NB4 (cell line): ENCODE measurements around the gene LDLRAD4.

Source experiments
- DNase-seq: peaks from one replicate; pipeline ENCODE4 v3.0.0; 2010; ENCODE audit warnings: low read depth
- H3K4me3 ChIP-seq: one replicate; pipeline ENCODE4 v1.5.1; 2011; ENCODE audit warnings: mild to moderate bottlenecking, low read depth, low read length, moderate library complexity
- CTCF ChIP-seq: IDR thresholded peaks from one replicate; pipeline ENCODE4 v1.5.1; 2012; ENCODE audit warnings: low read depth, low read length
- MAX ChIP-seq: IDR thresholded peaks from 2 replicates; pipeline ENCODE4 v1.6.1; 2011; ENCODE audit warnings: low read depth, low read length
- MYC ChIP-seq: IDR thresholded peaks from 2 replicates; pipeline ENCODE4 v1.6.1; 2011; ENCODE audit warnings: low read depth, low read length
- POLR2A ChIP-seq: IDR thresholded peaks from 2 replicates; pipeline ENCODE4 v1.6.1; 2011; ENCODE audit warnings: mild to moderate bottlenecking; ENCODE audit not compliant: insufficient read length; ENCODE audit errors: extremely low read depth

Gene LDLRAD4

GRCh38 chr18:13241083-13241892, 22.7 kb downstream of the LDLRAD4 start:
- TF ChIP-seq MAX (no peak), CTCF (no peak), MYC (no peak), POLR2A (no peak)
- no peak overlapping the region for H3K4me3 ChIP-seq
- no peak for DNase-seq

GRCh38 chr18:13241893-13242175, 23.3 kb downstream of the LDLRAD4 start:
- no peak for TF ChIP-seq POLR2A
- no peak for TF ChIP-seq MAX
- TF ChIP-seq CTCF, result no peak
- TF ChIP-seq MYC, result no peak
- DNase-seq, result no peak
- H3K4me3 ChIP-seq, result no peak overlapping the region

- no peak overlapping the region for H3K4me3 ChIP-seq
- DNase-seq, result no peak
- no peak for TF ChIP-seq MAX
- no peak for TF ChIP-seq MYC
- no peak for TF ChIP-seq POLR2A
- TF ChIP-seq CTCF, result no peak
Measured at GRCh38 chr18:13242797-13243196, 24.2 kb downstream of the LDLRAD4 start.

GRCh38 chr18:13243363-13243762, 24.8 kb downstream of the LDLRAD4 start:
- no peak for DNase-seq
- no peak for TF ChIP-seq POLR2A
- no peak for TF ChIP-seq CTCF
- no peak for TF ChIP-seq MAX
- TF ChIP-seq MYC, result no peak
- no peak overlapping the region for H3K4me3 ChIP-seq

- TF ChIP-seq MYC (no peak), CTCF (no peak), POLR2A (no peak), MAX (no peak)
- DNase-seq, result no peak
- H3K4me3 ChIP-seq, result no peak overlapping the region
Measured at GRCh38 chr18:13244135-13244534, 25.6 kb downstream of the LDLRAD4 start.
